Measurements from ENCODE around the gene NDOR1. TPM values are rescaled to one million over a fixed set of nuclear protein-coding genes. Genes with fewer than 3 reads are reported as not detected.

The NDOR1 gene
- total and polyA plus RNA-seq, 2 of the 8 experiments (the other 6 are each of a cell fraction or from before 2014, with no cell fraction given), result 25.7 to 32.3 TPM

GRCh38 chr9:137223078-137223970 lies 17.8 kb downstream of the NDOR1 start (continued):
- TF ChIP-seq ATF2 (IDR thresholded peaks at IDR 0.05; ENCODE audit: low read length), result 0 out of 2 replicates have a peak, but pooled peaks have one; percentile 31
- no peak for TF ChIP-seq MAX (IDR thresholded peaks at IDR 0.05)
- no peak for TF ChIP-seq CHD1 (IDR thresholded peaks at IDR 0.05; ENCODE audit: low read depth, low read length)
- no peak for TF ChIP-seq RNF2 (IDR thresholded peaks at IDR 0.05; ENCODE audit: borderline replicate concordance, low read depth, low read length, missing control alignments, poor library complexity, severe bottlenecking)
- peak; percentile 69 for TF ChIP-seq NRF1 (IDR thresholded peaks at IDR 0.05; ENCODE audit: low read depth, low read length)
- TF ChIP-seq KDM4A (IDR thresholded peaks at IDR 0.05; ENCODE audit: low read depth, low read length, severe bottlenecking), result peak; percentile 71
- TF ChIP-seq TAF7 (optimal IDR thresholded peaks at IDR 0.05; ENCODE audit: borderline replicate concordance, low read depth, low read length), result peak; percentile 43
- TF ChIP-seq ATF3 (IDR thresholded peaks at IDR 0.05; ENCODE audit: insufficient read depth, low read depth, low read length), result no peak

All from H1 (cell line).